ENCODE measurements around the gene GET4. TPM values are rescaled to one million over a fixed set of nuclear protein-coding genes. Genes with fewer than 3 reads are reported as not detected.

Gene GET4
- total and polyA plus RNA-seq, 2 donors from 2014 or later, result 44.8 to 80.8 TPM

GRCh38 chr7:926061-927030 is 50.0 kb downstream of the GET4 start:
- H3K4me3 ChIP-seq (ENCODE audit: low read length in 3 of 3), result no peak overlapping the region
- H3K4me1 ChIP-seq (ENCODE audit: control insufficient read depth in 2 of 3, insufficient read depth in 2 of 3, low read depth in 1 of 3, low read length in 3 of 3), result peaks cover 0 to 7% (median 0%) of the 10 kb centered on the region in 3 donors
- no peaks in the 10 kb centered on the region for H3K9me3 ChIP-seq (ENCODE audit: control insufficient read depth in 2 of 3, insufficient read depth in 1 of 3, low read length in 3 of 3)
- intact Hi-C loops (cut with DNase I), result no loop called here
- no peak for FAIRE-seq
- no peaks in the 10 kb centered on the region for H3K36me3 ChIP-seq (ENCODE audit: control insufficient read depth in 2 of 3, insufficient read depth in 3 of 3, low read length in 3 of 3)
- TF ChIP-seq, protein P1, sequence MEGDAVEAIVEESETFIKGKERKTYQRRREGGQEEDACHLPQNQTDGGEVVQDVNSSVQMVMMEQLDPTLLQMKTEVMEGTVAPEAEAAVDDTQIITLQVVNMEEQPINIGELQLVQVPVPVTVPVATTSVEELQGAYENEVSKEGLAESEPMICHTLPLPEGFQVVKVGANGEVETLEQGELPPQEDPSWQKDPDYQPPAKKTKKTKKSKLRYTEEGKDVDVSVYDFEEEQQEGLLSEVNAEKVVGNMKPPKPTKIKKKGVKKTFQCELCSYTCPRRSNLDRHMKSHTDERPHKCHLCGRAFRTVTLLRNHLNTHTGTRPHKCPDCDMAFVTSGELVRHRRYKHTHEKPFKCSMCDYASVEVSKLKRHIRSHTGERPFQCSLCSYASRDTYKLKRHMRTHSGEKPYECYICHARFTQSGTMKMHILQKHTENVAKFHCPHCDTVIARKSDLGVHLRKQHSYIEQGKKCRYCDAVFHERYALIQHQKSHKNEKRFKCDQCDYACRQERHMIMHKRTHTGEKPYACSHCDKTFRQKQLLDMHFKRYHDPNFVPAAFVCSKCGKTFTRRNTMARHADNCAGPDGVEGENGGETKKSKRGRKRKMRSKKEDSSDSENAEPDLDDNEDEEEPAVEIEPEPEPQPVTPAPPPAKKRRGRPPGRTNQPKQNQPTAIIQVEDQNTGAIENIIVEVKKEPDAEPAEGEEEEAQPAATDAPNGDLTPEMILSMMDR (IDR thresholded peaks at IDR 0.05; ENCODE audit: borderline replicate concordance, extremely low read depth, insufficient read depth), result no peak
- no peak overlapping the region for H3K9ac ChIP-seq (ENCODE audit: low read length in 3 of 3)
- peak in 2 of 5 donors; percentile 57 to 74 for DNase-seq
- H3K27me3 ChIP-seq (ENCODE audit: control insufficient read depth, insufficient read depth, low read length), result no peaks in the 10 kb centered on the region
- H3K27ac ChIP-seq (ENCODE audit: low read depth in 2 of 2, low read length in 2 of 2), result peak overlapping the region in 1 of 2 donors; percentile 22

GRCh38 chr7:927031-927671 is 50.8 kb downstream of the GET4 start:
- no peaks in the 10 kb centered on the region for H3K9me3 ChIP-seq (ENCODE audit: control insufficient read depth in 2 of 3, insufficient read depth in 1 of 3, low read length in 3 of 3)
- FAIRE-seq (no peak), DNase-seq (peak in 2 of 5 donors; percentile 59 to 78)
- peak overlapping the region in 1 of 2 donors; percentile 22 for H3K27ac ChIP-seq (ENCODE audit: low read depth in 2 of 2, low read length in 2 of 2)
- H3K36me3 ChIP-seq (ENCODE audit: control insufficient read depth in 2 of 3, insufficient read depth in 3 of 3, low read length in 3 of 3), result no peaks in the 10 kb centered on the region
- TF ChIP-seq, protein P1 (IDR thresholded peaks at IDR 0.05; ENCODE audit: borderline replicate concordance, extremely low read depth, insufficient read depth), result no peak
- no peaks in the 10 kb centered on the region for H3K27me3 ChIP-seq (ENCODE audit: control insufficient read depth, insufficient read depth, low read length)
- H3K4me1 ChIP-seq (ENCODE audit: control insufficient read depth in 2 of 3, insufficient read depth in 2 of 3, low read depth in 1 of 3, low read length in 3 of 3), result peaks cover 0 to 7% (median 0%) of the 10 kb centered on the region in 3 donors
- no peak overlapping the region for H3K4me3 ChIP-seq (ENCODE audit: low read length in 3 of 3)
- intact Hi-C loops (cut with DNase I), result no loop called here
- H3K9ac ChIP-seq (ENCODE audit: low read length in 3 of 3), result no peak overlapping the region

- Histone ChIP-seq H3K4me3 (ENCODE audit: low read length in 3 of 3) (no peak overlapping the region), H3K27ac (ENCODE audit: low read depth in 2 of 2, low read length in 2 of 2) (no peak overlapping the region), H3K9ac (ENCODE audit: low read length in 3 of 3) (no peak overlapping the region), H3K27me3 (ENCODE audit: control insufficient read depth, insufficient read depth, low read length) (no peaks in the 10 kb centered on the region), H3K4me1 (ENCODE audit: control insufficient read depth in 2 of 3, insufficient read depth in 2 of 3, low read depth in 1 of 3, low read length in 3 of 3) (peaks cover 0 to 2% (median 0%) of the 10 kb centered on the region in 3 donors), H3K9me3 (ENCODE audit: control insufficient read depth in 2 of 3, insufficient read depth in 1 of 3, low read length in 3 of 3) (no peaks in the 10 kb centered on the region), H3K36me3 (ENCODE audit: control insufficient read depth in 2 of 3, insufficient read depth in 3 of 3, low read length in 3 of 3) (no peaks in the 10 kb centered on the region)
- TF ChIP-seq, protein P1 (IDR thresholded peaks at IDR 0.05; ENCODE audit: borderline replicate concordance, extremely low read depth, insufficient read depth), result no peak
- DNase-seq (peak in 1 of 5 donors; percentile 32), FAIRE-seq (no peak)
- intact Hi-C loops (cut with DNase I), result no loop called here
These were observed 53.0 kb downstream of the GET4 start for GRCh38 chr7:929311-929711.

Measured in kidney (tissue), 14 donors.